ENCODE measurements around the gene CHRNA1. TPM values are rescaled to one million over a fixed set of nuclear protein-coding genes. Genes with fewer than 3 reads are reported as not detected.

Gene CHRNA1
- total and polyA plus RNA-seq, 2 experiments from 2014 or later, result not detected

- no peak for TF ChIP-seq CTCF (conservative IDR thresholded peaks at IDR 0.05; ENCODE audit: low read depth in 2 of 2)
- TF ChIP-seq EZH2 (IDR thresholded peaks at IDR 0.05; ENCODE audit: low read depth, unreplicated experiment), result no peak
- no peak for TF ChIP-seq ZNF462 (CRISPR knock-in tag; IDR thresholded peaks at IDR 0.05)
- TF ChIP-seq NANOG (IDR thresholded peaks at IDR 0.05; ENCODE audit: borderline replicate concordance), result no peak
- no peak for TF ChIP-seq ZNF331 (CRISPR knock-in tag; IDR thresholded peaks at IDR 0.05; ENCODE audit: low read depth)
- TF ChIP-seq REST (IDR thresholded peaks at IDR 0.05; ENCODE audit: unreplicated experiment), result no peak
- TF ChIP-seq STAT1 (IDR thresholded peaks at IDR 0.05; ENCODE audit: unreplicated experiment), result no peak
- no peak for TF ChIP-seq EZH2phosphoT487 (IDR thresholded peaks at IDR 0.05; ENCODE audit: unreplicated experiment)
- no peak for TF ChIP-seq ETS1 (IDR thresholded peaks at IDR 0.05)
- no peak for TF ChIP-seq JUNB (IDR thresholded peaks at IDR 0.05; ENCODE audit: unreplicated experiment)
- TF ChIP-seq POLR2AphosphoS5 (IDR thresholded peaks at IDR 0.05; ENCODE audit: low read depth), result no peak
- TF ChIP-seq ZNF114 (CRISPR knock-in tag; IDR thresholded peaks at IDR 0.05), result no peak
- TF ChIP-seq CREB1 (CRISPR knock-in tag; IDR thresholded peaks at IDR 0.05; ENCODE audit: low read depth), result no peak
- no peak overlapping the region for H2AFZ ChIP-seq
- H3F3A ChIP-seq (replicated peaks; ENCODE audit: low read depth), result no peaks in the 10 kb centered on the region
- H3K36me3 Mint-ChIP-seq (ENCODE audit: low read depth), result no peaks in the 10 kb centered on the region
- no peak overlapping the region for H3K4me3 Mint-ChIP-seq
- no peaks in the 10 kb centered on the region for H3K79me2 ChIP-seq (replicated peaks; ENCODE audit: insufficient read depth)
- H3K27me3 Mint-ChIP-seq (ENCODE audit: insufficient read depth, low read depth, poor library complexity), result peaks cover 6% of the 10 kb centered on the region
- no peak overlapping the region for H3K4me2 ChIP-seq
- H3K27me3 ChIP-seq (ENCODE audit: insufficient read depth), result no peaks in the 10 kb centered on the region
- H3K36me3 ChIP-seq (ENCODE audit: insufficient read depth), result no peaks in the 10 kb centered on the region
- no peaks in the 10 kb centered on the region for H3K9me3 Mint-ChIP-seq
- H3K27ac Mint-ChIP-seq, result no peak overlapping the region
- no peak overlapping the region for H3K27ac ChIP-seq (ENCODE audit: low read depth)
- peaks cover 16% of the 10 kb centered on the region for H3K4me1 ChIP-seq (ENCODE audit: insufficient read depth)
- DNase-seq (ENCODE audit: low spot score) (no peak), ATAC-seq (no peak)
- no peaks in the 10 kb centered on the region for H4K20me1 ChIP-seq (replicated peaks; ENCODE audit: insufficient read depth)
- H3K4me3 ChIP-seq, result no peak overlapping the region
- H3K9me2 ChIP-seq (ENCODE audit: insufficient read depth), result peaks cover 3% of the 10 kb centered on the region; the same call in 1 of the 2 replicates
- peaks cover 22% of the 10 kb centered on the region for H3K4me1 Mint-ChIP-seq
Observed at GRCh38 chr2:174753038-174753633, 11.1 kb downstream of the CHRNA1 start.

All from GM23338 (cell line).